HuH-7 (cell line): Measurements from ENCODE around the gene CNGB1.
"Not testable (repeated sequence)": the region's sequence is repeated elsewhere in the genome, so short reads cannot be mapped to it uniquely, and the experiment has no call there.

Source experiments
- DNase-seq: peaks from one replicate; pipeline ENCODE4 v3.0.0; 2011; ENCODE audit warnings: low spot score

CNGB1 gene

DNA sequence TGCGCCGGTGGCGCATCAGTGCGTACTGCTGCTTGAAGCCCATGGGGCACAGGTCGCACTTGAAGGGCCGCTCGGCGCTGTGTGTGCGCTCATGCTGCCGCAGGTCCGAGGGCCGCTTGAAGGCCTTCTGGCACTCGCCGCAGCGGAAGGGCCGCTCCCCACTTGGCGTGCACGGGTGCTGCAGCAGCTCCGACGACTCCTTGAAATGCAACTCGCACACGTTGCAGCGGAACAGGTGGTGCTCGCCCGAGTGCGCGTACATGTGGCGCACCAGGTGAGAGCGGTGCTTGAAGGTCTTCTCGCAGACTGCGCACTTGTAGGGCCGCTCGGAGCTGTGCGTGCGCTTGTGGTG lies 26.2 kb upstream of the CNGB1 start:
- no peak for DNase-seq

DNA sequence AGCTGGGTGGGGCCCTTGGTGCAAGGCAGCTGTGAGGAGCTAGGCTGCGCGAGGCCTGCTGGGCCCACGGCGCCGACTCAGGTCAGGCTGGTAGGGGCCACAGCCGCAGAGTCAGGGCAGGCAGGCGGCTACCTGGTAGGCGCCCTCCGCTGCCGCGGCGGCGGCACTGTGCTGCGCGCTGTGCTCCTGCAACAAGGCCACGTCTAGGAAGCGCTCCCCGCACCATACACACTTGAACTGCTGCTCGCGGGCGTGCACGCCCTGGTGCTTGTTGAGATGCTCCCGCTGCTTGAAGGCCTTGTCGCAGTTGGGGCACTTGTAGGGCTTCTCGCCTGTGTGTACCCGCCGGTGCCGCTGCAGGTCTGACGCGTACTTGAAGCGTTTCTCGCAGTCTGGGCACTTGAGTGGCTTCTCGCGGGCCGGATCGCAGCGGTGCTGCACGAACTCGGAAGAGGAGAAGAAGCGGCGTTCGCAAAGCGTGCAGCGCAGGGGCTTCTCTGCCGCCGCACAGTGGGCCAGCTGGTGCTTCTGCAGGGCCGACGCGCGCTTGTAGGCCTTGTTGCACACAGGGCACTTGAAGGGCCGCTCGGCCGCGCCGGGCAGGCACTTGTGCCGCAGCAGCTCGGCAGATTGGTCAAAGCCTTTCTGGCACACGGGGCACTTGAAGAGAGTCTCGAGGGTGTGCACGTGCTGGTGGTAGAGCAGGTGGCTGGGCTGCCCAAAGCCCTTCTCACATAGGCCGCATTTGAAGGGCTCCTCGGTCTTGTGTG lies 25.7 kb upstream of the CNGB1 start:
- DNase-seq = no peak

DNA sequence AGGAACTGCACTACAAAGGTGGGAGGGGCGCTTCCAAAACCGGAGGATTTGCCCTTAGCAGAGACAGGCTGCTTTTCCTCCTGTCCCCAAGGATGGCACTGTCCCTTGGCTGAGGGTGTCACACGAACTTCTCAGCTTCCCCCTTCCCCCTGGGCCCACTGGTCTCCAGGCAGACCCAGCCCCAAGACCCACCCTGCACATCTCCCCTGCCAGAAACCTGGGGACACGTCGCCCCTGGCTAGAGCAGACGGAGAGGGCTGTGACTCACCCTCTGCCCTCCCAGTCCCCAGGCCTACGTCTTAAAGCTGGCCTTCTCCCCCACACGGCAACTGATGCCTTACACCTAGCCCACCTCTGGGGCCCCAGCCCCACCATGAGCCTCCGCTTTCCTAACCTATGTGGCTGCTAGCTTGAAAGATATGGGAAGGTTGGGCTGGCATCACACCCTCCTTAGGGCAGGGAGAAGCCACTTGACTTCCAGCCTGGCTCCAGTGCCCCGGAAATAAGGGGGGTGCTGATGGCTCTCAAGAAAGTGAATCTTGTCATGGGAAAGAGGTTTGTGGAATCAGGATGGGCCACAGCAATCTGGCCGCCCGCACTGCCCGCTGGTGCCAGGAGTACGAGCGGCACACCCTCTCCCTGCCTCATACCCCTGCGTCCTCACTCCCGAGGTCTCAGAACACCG lies 24.9 kb upstream of the CNGB1 start:
- DNase-seq = no peak

DNA sequence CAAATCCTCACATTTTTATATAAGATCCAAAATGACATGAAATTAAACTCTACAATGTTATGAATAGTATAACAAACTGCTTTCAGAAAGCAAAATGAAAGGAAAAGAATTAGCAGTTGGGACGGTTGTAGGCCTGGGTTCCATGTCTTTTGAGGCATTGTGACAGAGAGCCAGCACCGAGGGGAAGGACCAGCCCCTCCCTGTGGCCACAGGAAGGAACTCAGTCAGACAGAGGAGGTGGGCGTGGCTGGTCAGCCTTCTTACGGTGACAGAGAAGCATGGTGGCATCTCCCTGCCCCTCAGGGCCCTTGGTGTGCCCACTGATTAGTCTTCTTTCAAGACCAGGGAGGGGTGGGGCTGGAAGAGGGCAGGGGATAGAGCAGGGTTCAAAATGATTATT lies 23.9 kb upstream of the CNGB1 start:
- peak; percentile 55 for DNase-seq

DNA sequence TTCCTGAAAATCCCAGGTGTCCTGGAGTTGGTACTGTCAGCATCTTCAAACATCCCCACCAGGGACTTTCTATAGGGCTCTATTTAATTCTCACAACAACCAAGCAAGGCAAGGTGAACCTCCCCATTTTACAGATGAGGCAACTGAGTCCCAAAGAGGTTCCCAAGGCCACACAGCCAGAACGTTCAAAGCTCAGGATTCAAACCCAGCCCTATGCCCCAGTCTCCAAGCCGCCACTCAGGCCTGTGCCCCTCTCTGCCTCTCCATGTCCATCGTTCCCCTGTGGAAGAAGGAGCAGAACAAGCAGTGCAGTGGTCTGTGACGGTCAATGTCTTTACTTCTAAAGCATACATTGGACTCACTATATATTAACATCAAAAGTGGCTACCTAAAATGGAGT lies 23.4 kb upstream of the CNGB1 start:
- DNase-seq = no peak

DNA sequence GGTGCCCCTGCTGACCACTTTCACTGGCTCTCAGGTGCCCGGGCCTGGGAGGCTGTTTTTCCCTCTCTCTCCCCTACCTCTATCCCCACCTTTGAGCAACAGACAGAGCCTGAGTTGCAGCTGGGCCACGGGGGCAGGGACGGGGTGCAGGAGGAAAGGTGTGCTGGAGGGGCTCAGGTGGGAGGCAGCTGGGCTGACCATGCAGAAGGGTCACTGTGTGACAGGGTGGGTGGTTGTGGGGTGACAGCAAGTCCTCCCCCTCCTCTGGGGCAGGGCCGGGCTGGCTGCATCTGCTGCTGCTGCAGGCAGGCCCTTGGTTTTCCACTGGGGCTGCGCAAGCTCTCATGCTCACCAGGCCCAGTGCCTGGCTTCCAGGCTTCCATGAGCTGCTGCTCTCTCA lies 23.0 kb upstream of the CNGB1 start:
- no peak for DNase-seq

DNA sequence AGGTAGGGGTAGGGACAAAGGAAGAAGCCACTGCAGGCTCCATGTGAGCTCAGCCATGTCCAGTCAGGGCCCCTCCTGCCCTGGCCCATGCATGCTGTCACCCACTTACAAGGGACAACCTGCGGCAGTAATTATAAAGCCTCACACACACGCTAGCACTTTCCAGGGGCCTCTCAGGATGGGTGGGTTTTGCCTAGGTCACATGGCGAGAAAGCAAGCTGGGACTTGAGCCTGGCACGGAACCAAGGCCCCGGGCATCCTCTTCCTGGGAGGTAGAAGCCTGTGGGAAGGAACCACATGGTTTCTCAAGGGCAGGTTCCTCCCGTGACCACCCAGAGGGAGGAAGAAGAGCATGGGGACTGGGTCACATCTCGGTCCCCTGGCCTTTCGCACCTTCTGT lies 22.5 kb upstream of the CNGB1 start:
- no peak for DNase-seq

DNA sequence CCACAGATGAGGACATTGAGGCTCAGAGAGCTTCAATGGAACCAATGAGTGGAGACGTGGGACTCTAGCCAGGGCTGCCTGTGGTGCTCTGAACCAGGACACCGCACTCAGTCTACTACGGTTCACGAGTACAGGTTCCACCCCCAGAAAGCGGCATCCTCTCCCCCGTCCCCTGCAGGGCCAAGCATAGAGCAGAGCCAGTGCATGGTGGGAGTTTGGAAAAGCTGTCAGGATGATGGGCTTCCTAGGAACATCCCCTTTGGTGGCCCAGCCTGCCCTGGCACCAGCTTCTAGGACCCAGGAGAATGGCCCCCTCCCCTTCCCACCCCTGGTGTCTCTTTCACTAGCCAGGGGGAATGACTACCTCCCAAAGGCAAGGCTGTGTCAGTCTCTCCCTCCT lies 21.2 kb upstream of the CNGB1 start:
- no peak for DNase-seq

DNA sequence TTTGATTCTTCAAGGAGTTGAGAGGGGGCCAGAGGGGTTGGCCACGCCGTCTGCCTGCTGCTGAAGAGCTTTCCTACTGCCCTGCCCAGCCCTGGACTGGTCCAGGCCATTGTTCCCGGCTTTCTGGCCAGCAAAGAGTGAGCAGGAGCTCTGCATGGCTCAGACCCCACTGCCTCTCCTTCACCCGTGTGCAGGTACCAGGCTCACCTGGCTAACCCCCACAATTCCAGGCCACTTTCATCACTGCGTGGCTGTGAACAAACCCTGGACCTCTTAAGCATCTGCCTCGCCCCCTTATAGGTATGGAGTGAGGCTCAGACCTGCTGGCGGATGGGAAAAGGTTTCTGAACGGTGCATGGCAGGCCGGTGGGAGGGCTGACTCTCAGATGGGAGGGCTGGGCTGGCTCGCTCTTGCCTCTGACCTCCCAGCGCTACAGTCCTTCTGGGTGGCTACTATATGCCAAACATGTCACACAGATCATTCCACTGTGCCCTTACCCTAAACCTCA lies 20.7 kb upstream of the CNGB1 start:
- no peak for DNase-seq

DNA sequence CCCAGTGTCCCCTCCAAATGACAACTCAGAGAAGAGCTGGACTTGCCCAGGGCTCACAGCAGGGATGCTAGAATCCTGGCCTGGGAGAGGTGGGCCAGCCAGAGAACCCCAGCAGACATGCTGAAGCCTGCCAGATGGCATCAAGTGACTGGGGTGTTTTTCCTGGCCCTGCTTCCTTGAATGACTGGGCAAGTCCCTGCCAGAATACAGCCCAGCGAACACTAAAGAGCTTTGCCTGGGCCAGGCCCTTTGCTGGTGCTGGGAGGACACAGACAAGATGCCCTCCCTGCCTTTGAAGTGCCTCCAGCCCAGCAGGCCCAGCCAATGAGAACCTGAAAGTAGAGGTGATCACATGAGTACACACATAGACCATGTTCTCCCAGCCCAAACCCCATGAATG lies 18.0 kb upstream of the CNGB1 start:
- no peak for DNase-seq

DNA sequence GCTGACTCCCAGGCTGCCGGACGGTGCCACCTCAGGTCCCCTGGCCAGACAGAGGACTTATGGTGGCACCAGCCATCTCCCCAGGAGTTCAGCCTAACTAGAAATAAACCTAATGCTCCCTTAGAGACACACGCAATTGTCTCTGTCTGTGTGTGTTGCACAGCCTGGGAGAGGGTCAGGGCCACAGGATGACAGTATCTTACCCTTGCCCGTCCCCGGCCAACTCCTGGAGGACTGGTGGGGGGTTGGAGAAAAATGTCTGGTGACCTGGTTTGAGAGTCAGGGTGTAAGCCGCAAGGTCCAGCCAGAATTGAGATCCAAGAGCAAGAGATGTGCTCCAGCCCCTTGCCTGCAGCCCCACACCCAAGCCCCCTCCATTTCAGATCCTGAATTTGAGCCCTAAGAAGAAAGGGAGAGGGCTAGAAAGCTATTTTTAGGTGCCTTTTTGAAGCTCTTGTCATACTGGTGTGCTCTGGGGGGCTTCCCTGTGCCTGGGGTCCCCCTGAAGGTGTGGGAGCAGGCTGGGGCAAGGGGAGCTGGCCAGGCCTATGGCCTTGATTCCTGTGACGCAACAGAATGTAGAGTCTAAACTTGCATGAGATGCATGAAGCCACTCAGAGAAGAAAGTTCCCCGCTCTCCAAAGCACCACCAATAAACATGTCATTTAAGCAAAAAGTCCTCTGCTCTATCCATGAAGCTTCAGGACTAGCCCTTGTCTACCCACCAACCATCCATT lies 16.7 kb upstream of the CNGB1 start:
- no peak for DNase-seq

DNA sequence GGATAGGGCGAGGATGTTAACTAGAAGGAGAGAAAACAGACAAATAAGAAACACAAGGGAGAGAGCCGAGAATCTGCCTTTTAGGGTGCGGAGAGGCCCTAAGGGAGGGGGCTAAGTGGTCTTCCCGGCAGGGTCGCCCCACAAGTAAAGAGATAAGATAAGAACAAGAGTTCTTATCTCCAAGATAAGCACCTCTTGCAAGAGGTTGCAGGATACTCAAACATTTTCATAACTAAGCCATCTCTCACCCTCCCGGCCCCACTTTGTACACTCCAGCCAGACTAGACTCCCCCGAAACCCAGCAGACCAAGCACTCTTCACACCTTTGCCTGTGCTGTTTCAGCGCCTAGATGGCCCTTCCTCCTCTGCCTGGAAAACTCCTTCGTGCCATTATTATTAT lies 15.3 kb upstream of the CNGB1 start:
- DNase-seq = no peak

DNA sequence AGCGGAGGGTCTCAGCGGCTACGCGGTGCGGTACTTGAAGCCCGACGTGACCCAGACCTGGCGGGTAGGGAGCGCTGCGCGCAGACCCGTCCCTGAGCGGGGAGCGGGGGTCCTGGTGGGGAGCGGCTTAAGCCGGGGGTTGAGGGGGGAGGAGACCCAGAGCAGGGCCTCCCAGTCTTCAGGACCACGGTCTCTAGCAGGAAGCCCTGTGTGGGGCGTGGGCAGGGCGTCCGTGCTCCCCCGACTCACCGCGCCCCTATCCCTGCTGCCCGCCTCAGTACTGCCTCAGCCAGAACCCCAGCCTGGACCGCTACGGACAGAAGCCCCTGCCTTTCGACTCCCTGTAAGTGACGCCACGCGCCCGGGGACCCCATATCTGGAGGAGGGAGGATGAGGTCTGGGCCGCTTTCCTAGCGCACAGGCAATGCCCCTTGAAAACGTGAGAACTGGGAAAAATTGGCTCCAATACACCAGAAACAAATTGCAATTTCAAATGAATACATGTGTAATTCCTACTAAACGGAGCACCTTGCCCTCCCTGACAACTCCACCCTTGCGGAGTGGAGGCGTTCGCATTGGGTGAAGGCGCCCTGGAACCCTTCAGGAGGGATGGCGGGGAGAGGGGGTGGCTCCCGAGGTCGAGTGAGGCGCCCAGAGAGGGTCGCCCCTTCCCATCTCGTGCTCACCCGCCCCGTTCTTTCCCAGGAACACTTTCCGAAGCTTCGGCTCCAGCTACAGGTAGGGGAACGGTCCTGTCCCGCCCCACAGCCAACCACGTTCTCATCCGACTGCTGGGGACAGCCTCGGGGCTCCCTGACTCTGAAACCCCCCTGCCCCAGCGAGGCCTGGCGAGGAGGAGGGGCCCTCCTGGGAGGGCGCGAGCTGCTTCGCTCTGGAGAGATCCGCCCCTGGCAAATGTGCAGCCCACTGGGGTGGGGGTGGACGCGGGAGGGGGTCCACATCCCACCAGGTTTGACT lies 14.6 kb upstream of the CNGB1 start:
- no peak for DNase-seq

DNA sequence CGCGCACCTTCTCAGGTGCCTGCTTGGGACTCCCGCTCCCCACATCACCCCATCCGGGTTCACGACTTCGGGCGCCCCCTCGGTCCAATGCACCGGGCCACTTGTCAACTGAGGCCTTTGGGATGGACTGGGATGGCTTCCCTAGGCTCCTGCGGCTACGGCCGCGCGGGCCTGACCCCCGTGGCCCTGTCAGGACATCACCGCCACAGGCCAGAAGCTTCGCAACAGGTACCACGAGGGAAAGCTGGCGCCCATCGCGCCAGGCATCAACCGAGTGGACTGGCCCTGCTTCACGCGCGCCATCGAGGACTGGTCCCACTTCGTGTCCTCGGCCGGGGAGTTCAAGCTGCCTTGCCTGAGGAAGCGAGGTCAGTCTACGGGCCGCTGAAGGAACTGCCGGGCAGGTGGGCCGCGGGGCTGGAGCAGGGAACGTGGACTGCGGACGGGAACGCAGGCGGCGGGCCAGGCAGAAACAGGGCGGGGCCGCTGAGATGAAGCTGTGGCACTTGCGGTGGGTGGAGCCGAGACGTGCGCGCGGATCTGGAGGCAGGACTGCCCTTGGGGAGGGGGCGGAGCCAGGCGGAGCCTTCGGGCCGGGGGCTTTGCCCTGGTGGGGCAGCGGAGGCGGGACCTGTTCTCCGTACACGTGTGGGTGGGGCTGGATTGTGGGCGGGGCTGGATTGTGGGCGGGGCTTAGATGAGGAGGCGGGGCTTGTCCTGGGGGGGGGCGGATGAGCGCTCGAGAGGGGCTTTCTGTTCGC lies 13.7 kb upstream of the CNGB1 start:
- DNase-seq = no peak

DNA sequence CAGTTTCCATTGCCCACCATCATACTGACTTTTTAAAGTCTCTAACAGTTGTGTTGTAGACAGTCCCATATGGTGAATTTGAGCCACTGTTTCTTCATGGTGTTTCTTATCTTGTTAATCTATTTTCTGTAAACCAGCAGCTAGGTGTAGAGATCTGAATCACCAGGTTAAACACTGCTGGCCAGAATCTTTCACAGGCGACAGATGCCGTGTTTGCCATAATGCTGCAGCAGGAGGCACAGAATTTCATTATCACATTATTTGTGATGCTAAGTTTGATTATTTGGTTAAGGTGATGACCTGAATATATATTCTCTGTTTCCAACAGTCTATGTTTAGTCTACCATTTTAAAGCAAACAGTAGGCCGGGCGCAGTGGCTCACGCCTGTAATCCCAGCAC lies 11.5 kb upstream of the CNGB1 start:
- no peak for DNase-seq

DNA sequence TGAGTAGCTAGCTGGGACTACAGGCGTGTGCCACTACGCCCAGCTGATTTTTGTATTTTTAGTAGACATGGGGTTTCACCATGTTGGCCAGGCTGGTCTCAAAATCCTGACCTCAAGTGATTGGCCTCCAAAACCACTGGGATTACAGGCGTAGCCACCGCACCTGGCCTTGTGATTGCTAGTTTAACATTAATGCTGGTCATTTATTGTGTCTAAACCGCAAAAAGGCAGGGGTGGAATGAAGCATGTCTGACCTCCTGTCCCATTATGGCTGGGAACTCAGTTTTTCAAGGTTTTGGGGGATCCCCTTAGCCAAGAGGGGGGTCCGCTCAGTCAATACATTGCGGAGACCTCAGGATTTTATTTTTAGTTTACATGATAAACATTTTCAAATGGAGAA lies 10.7 kb upstream of the CNGB1 start:
- no peak for DNase-seq

DNA sequence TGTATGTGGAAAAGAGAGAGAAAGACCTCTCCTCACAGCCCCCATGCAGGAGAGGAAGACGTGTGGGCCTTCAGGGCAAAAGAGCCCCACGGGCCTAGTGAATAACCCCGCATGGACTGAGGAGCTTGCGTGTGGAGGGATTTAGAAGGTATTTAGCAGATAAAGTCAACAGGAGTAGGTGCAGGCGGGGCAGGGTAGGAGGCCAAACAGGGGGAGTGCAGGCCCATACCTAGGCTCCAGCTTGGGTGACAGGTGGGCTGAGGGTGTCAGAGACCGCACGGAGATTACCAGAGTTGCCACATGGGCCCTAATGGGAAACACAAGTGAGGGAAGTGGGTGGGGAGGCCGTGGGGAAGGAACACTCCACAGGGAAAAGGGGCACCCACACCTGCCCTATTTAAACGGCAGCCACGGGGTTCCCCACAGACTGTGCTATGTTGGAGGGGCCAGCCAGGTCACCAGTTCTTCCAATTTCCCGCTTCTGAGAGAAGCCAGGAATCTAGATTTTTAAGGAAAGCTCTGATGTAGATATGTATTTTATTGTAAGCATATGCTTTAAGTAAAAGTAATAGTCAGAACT lies 8.2 kb upstream of the CNGB1 start:
- no peak for DNase-seq

DNA sequence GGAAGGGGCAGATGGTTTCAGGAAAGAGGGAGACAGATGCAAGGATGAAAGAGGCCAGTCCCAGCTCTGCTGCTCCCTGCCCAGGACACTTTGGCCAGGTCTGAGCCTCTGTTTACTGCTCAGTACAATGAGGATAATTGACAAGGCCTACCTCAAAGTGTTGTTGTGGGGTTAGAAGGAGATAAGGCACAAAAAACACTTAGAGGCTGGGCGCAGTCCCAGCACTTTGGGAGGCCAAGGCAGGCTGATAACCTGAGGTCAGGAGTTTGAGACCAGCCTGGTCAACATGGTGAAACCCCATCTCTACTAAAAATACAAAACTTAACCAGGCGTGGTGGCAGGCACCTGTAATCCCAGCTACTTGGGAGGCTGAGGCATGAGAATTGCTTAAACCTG lies 7.1 kb upstream of the CNGB1 start:
- DNase-seq = not testable (repeated sequence)

DNA sequence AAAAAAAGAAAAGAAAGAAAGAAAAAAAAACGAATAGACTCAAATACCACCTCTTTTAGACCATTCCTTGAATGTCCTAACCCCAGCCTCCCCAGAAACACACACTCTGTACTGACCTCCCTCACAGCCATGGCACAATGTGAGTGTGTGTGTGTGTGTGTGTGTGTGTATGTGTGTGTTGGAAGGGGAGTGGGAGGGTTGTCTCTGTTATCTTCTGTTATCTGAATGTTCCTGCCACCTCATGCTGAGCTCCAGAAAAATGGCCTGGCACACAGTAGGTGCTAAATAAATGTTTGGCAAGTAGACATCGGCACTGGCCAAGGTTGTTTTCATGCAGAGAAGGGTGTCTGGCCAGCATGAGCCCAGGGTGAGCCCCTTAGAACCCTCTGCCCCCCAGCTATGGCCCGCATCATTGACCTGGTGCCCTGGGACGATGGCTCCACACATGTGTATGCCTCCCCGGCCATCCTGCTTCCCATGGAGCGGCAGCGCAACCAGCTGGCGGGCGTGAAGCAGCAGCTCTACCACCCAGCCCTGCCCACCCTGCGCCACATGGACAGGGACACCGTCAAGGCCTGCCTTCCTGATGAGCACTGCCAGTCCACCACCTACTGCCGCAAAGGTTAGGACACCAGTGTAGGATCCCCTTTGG lies 6.6 kb upstream of the CNGB1 start:
- DNase-seq = no peak

DNA sequence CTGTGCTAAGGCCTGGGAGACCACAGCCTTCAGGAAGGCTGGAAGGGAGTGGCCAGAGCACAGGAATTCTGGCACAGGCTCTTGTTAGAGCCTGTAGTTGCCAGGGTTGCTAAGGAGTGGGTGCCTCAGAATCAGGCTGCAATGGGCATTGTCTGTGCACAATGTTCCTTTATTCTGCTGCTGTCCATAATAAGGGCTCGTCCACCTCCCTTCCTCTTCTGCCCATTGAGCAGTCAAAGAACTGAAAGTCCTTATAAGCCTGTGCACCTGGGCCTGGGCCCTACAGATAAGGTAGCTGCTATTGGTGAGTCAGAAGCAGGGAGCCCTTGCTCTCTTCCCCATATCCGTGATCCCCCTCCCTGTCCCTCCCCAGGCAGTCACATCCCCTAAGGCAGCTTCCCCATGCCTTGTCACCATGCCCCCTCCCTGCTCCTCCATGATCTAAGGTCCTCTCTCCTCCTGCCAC lies 5.4 kb upstream of the CNGB1 start:
- no peak for DNase-seq
